Measurements from ENCODE around the gene MCM5.
"Not testable (repeated sequence)": the region's sequence is repeated elsewhere in the genome, so short reads cannot be mapped to it uniquely, and the experiment has no call there.

The MCM5 gene

DNA sequence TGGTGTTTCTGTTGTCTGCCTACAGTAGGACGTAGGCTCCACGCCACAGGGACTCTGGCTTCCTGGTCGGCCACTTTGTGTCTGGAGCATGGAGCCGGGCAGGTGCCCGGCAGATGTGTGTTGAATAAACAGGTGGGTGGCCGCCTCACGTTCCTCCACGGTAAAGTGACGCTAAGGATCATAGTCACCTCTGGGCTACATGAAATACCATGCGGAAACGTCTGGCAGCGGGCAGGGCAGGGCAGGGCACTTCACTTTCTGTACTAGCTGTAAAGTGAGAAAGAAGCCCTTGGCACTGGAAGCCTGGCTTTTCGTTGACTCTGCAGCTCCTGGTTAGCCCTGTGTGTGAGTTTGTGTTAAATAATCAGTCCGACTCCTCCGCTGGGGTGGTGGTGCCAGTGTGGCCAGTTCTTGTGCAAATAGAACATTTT, 52.4 kb downstream of the MCM5 start:
- DNase-seq (ENCODE audit: low spot score), result no peak

GRCh38 chr22:35452810-35453743, 53.1 kb downstream of the MCM5 start:
- no peak for DNase-seq (ENCODE audit: low spot score)

DNA sequence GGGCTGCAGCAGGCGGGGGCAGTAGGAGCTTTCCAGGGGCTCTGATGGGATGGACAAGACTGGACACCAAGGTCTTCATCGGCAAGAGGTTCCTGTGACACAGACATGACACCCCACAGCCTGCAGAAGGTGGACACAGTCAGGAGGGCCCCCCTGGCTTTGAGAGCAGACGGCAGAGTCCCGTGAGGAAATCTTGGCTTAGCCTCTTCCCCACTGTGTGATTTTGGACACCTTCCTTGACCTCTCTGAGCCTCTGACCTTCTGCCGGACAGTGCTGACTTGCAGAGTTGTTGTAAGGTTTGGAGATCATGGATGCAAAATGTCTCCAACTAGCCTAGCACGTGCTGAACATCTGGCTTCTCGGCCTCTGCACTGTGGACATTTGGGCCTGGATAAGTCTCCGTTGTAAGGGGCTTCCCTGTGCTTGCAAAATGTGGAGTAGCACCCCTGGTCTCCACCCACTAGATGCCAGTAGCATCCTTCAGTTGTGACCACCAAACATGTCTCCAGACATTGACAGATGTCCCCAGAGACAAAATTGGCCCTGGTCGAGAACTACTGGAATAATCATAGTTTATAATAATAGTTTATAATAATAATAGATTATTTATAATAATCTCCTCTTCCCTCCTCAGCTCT, 54.6 kb downstream of the MCM5 start:
- DNase-seq (ENCODE audit: low spot score), result no peak

GRCh38 chr22:35455529-35455928, 55.6 kb downstream of the MCM5 start:
- DNase-seq (ENCODE audit: low spot score), result no peak

DNA sequence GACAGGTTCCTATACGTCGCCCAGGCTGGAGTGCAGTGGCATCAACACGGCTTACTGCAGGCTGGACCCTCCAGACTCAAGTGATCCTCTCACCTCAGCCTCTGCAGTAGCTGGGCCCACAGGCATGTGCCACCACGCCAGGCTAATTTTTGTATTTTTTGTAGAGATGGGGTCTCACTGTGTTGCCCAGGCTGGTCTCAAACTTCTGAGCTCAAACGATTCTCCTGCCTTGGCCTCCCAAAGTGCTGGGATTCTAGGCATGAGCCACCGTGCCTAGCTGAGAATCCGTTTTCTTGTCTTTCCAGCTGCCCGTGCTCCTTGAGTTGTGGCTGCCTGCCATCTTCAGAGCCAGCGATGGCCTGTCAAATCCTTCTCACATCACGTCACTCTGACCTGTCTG, 56.8 kb downstream of the MCM5 start:
- no peak for DNase-seq (ENCODE audit: low spot score)

DNA sequence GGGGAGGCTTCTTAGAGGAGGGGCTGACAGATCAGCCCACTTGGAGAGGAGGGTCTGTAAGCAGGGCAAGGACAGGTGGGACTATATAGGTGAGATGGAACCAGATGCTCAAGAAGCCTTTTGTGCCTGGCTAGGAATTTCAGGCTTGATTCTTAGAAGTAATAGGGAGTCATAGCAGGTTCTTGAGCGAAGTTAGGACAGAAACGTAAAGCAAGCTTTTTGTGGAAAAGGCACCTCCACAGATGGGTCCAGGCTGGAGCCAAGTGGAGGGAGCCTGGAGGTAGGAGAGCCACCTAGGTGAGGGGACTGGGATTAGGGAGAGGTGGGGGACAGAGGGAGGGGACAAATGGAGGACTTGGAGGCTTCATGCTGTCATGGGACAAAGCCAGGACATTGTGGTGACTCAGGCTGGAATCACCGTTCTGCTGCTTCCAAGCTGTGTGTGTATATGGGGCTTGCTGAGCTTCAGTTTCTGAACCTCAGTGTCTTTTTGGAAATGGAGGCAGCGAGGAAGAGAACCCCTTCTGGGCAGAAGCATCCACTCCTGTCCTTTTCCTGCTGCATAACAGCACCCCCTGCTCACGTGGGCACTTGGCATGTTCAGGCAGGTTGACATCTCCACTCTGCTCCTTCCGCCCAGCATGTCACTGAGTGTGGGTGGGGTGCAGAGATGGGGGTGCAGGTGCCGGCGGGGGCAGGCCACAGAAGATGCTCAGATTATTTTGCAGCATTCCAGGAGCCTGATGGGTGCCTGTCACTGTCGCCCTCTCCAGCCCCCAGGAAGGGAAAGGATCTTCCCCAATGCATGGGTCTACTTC, 58.0 kb downstream of the MCM5 start:
- no peak for DNase-seq (ENCODE audit: low spot score)

GRCh38 chr22:35458547-35459422, 58.8 kb downstream of the MCM5 start:
- DNase-seq (ENCODE audit: low spot score), result no peak

DNA sequence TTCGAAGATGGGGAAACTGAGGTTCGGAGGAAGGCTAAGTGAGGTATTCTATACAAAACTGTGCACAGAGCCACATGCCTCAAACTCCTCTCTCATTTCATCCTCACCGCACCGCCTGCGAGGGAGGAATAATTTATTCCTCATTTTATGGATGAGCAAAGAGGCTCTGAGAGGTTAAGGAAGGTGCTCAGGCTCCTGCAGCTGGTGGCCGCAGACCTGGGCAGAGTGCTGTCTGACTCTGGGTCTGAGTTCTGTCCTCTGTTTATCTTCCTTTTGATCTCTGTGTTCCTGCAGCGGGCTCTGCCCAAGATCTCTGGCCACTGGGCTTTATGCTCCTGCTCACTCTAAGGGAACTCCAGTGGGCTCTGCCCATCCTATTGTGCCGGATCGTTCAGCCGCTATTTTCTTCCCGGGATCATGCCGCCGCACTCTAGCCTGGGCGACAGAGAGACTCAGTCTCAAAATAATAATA, 59.5 kb downstream of the MCM5 start:
- DNase-seq (ENCODE audit: low spot score), result no peak

DNA sequence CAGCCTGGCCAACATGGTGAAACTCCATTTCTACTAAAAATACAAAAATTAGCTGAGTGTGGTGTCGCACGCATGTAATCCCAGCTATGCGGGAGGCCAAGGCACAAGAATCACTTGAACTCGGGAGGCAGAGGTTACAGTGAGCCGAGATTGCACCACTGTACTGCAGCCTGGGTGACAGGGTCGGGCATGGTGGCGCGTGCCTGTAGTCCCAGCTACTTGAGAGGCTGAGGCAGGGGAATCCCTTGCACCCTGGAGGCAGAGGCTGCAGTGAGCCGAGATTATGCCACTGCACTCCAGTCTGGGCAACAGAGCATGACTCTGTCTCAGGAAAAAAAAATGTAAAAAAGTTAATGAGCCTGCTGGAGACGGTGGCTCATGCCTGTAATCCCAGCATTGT, 60.0 kb downstream of the MCM5 start:
- not testable (repeated sequence) for DNase-seq (ENCODE audit: low spot score)

- no peak for DNase-seq (ENCODE audit: low spot score)
These were observed 60.7 kb downstream of the MCM5 start for GRCh38 chr22:35460688-35461087.

DNA sequence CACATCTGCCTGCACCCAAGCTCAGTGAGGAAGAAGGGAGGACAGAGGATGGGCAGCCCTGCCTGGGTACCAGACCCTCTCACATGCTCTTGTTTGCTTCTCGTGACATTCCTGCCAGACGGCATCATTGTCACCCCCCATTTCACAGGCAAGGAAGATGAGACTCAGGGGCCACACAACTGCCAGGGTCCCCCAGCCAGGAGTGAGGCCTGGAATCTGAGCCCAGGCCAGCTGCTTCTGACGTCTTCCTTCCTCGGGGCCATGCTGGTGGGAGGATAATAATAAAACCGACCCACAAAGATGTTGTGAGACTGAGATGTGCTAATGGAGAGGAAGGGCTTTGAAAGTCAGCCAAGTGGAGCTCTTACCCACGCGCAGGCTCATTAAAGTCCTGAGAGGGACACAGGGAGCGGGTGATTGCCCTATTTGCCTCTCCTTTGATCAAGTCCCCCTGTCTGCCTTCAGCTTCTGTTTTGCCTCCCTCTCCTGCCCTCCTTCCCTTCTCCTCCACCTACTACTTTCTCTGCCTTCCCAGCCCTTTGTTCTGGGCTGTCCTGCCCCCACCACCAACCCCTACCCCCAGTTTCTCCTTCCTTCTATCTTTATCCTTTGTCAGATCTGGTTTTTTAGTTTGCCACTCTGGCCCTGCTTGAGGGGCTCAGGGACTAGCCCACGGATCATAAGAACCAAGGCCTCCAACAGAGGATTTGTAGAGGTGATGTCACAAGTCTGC, 62.7 kb downstream of the MCM5 start:
- DNase-seq (ENCODE audit: low spot score), result no peak

DNA sequence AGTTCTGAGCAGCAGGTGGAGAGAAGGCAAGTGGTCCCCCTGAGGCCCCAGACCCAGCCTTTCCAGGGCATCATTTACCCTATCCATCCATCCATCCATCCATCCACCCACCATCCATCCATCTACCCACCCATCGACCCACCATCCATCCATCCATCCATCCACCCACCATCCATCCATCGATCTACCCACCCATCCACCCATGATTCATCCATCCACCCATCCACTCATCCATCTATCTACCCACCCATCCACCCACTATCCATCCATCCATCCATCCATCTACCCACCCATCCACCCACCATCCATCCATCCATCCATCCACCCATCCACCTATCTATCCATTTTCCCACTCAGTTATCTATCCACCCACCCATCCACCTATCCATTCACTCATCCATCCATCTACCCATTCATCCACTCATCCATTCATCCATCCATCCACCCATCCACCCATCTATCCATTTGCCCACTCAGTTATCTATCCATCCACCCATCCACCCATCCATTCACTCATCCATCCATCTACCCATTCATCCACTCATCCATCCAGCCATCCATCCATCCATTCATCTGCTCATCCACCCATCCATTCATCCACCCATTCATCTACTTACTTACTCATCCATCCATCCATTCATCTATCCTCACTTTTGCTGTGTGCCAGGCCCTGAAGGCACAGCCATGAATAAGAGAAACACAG, 63.4 kb downstream of the MCM5 start:
- no peak for DNase-seq (ENCODE audit: low spot score)

DNA sequence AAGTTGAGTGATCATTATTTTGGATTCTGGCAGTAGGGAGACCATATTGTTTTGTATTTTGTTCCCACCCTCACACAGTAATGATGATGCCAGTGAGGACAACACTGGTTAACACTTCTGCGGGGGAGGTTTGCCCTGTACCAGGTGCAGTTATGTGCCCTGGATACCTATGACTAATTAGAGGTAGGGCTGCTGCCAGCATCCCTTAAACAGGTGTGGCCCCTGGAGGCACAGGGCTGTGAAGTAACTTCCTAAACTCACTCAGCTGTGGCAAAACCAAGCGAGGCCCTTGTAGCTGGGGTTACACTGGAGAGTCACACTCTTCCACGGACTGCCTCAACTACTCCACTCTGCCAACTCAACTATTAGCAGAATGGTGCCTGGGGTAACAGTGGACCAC, 64.5 kb downstream of the MCM5 start:
- DNase-seq (ENCODE audit: low spot score), result peak; percentile 80

DNA sequence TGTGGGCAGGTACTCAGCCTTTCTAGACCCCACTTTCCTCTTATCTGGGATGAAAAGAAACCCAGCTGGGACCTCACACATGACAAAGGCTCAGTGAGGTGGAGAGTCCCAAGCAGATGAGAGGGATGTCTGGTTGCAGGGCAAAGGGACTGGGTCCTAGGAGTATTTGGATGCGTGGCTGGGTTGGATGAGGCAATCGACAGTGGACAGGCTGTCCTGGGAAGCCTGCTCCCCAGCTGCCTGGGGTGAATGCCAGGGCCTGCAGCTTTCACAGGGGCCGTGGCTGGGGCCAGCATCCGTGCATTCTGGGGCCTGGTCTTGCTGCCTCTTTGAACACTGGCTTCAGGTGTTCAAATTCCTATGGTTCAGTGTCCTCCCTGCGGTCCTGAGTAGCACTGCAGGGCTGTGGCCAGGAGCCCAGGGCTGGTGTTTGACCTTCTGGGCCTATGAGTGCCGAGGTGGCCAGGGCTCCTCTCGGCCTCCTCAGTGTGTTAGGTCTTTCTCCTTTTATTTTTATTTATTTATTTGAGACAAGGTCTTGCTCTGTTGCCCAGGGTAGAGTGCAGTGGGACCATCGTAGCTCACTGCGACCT, 65.3 kb downstream of the MCM5 start:
- no peak for DNase-seq (ENCODE audit: low spot score)

DNA sequence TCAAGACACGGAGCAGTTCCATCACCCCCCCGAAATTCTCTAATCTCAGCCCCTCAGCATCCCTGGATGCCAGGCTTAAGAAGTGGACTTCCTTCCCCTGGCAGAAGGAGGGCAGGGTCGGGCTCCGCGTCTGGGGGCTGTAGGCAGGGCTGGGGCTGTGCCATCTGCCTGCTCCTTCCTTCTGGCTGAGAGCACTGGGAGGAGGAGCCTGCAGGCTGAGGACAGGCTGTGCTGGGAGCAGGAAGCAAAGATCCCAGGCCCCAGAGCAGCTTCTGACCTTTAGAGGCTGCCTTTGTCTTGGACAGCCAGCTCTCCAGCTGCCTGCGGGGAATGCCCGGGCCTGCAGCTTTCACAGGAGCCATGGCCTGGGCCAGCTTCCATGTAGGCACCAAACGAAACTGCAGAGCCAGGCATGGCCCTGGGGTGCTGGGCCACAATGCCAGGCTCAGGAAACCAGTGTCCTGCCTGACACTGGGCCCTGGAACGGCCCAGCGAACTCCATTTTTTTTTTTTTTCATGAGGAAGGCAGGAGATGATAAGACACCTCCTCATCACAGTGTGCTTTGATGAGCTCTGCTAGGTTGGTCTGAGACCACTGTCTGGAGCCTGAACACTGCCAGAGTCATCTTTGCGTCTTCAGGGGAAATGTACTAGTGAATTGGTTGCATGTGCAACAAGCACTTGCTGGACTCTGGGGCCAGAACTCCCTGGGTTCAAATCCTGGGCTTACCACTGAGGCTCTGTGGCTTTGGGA, 67.9 kb downstream of the MCM5 start:
- DNase-seq (ENCODE audit: low spot score), result peak; percentile 52

DNA sequence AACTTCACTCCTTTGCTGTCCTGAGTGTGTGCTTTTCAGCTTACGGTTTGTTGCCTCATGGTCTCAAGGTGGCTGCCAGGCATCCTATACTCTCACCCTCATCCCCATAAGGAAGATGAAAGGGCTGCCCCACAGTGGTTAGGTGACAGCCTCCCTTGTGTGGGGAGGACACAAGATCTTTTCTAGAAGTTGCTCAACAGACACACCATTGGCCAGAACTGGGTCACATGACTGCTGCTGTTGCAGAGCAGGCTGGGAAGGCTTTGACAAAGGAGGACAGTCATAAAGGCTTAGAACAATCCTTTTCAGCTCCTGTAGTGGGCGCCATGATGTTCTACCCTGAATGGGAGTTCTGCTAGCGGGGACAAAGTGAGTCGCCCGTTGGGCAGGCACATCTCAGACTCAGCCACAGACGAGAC, 71.0 kb downstream of the MCM5 start:
- peak; percentile 76 for DNase-seq (ENCODE audit: low spot score)

GRCh38 chr22:35471566-35471965, 71.6 kb downstream of the MCM5 start:
- peak; percentile 84 for DNase-seq (ENCODE audit: low spot score)

DNA sequence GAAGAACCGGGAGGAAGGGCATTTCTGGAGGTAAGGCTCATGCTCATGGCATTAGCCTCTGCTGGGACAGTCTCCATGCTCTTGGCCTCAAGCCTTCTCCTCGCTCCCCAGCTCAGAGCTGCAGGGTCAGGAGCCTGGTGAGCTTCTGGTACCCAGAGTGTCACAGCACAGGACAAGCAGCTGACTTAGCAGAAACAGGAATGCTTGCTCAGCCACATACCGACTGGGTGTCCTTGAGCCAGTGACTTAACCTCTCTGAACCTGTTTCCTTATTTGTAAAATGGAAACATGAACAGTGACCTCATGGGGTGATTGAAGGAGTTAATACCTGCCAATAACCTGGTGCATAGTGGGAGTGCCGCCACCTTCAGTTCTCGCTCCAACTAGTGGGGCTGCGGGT, 72.5 kb downstream of the MCM5 start:
- no peak for DNase-seq (ENCODE audit: low spot score)

GRCh38 chr22:35473971-35474370, 74.0 kb downstream of the MCM5 start:
- DNase-seq (ENCODE audit: low spot score), result no peak
